ENCODE measurements around the gene CDK6.

The CDK6 gene

GRCh38 chr7:92639213-92639896 lies 197.0 kb downstream of the CDK6 start:
- peak in 1 of 3 experiments; percentile 43 for DNase-seq

GRCh38 chr7:92636018-92636560 lies 200.3 kb downstream of the CDK6 start:
- DNase-seq: no peak

- DNase-seq: no peak
These were observed 200.8 kb downstream of the CDK6 start for GRCh38 chr7:92635538-92635937.

GRCh38 chr7:92634924-92635519 lies 201.4 kb downstream of the CDK6 start:
- no peak for DNase-seq

GRCh38 chr7:92634205-92634604 lies 202.2 kb downstream of the CDK6 start:
- peak in 1 of 3 experiments; percentile 37 for DNase-seq

- DNase-seq: peak in 2 of 3 experiments; percentile 10 to 53
These were observed 203.0 kb downstream of the CDK6 start for GRCh38 chr7:92633211-92633906.

- no peak for DNase-seq
These were observed 203.6 kb downstream of the CDK6 start for GRCh38 chr7:92632791-92633190.

GRCh38 chr7:92631850-92632487 lies 204.4 kb downstream of the CDK6 start:
- DNase-seq: no peak

- DNase-seq: no peak
These were observed 205.1 kb downstream of the CDK6 start for GRCh38 chr7:92631067-92631849.

- DNase-seq: no peak
These were observed 206.6 kb downstream of the CDK6 start for GRCh38 chr7:92629779-92630178.

- no peak for DNase-seq
These were observed 208.4 kb downstream of the CDK6 start for GRCh38 chr7:92627956-92628355.

- DNase-seq: no peak
These were observed 210.0 kb downstream of the CDK6 start for GRCh38 chr7:92626281-92626809.

- DNase-seq: no peak
These were observed 210.8 kb downstream of the CDK6 start for GRCh38 chr7:92625617-92626016.

- no peak for DNase-seq
These were observed 211.9 kb downstream of the CDK6 start for GRCh38 chr7:92624298-92624996.

- DNase-seq: peak in 1 of 3 experiments; percentile 73
These were observed 212.8 kb downstream of the CDK6 start for GRCh38 chr7:92623544-92623943.

GRCh38 chr7:92622685-92623084 lies 213.7 kb downstream of the CDK6 start:
- no peak for DNase-seq

GRCh38 chr7:92622030-92622429 lies 214.3 kb downstream of the CDK6 start:
- no peak for DNase-seq

GRCh38 chr7:92621561-92622023 lies 214.8 kb downstream of the CDK6 start:
- DNase-seq: peak in 1 of 3 experiments; percentile 56

- DNase-seq: peak; percentile 62 to 86 (median 66)
These were observed 215.3 kb downstream of the CDK6 start for GRCh38 chr7:92621026-92621540.

- peak in 2 of 3 experiments; percentile 32 to 48 for DNase-seq
These were observed 220.5 kb downstream of the CDK6 start for GRCh38 chr7:92615861-92616260.

- peak in 2 of 3 experiments; percentile 14 to 64 for DNase-seq
These were observed 221.7 kb downstream of the CDK6 start for GRCh38 chr7:92614660-92615174.
